ENCODE results near the gene RCBTB2. TPM values are rescaled to one million over a fixed set of nuclear protein-coding genes. Genes with fewer than 3 reads are reported as not detected.

The RCBTB2 gene
- total RNA-seq, 2 donors from 2014 or later, result 3.1 to 7.3 TPM

DNA sequence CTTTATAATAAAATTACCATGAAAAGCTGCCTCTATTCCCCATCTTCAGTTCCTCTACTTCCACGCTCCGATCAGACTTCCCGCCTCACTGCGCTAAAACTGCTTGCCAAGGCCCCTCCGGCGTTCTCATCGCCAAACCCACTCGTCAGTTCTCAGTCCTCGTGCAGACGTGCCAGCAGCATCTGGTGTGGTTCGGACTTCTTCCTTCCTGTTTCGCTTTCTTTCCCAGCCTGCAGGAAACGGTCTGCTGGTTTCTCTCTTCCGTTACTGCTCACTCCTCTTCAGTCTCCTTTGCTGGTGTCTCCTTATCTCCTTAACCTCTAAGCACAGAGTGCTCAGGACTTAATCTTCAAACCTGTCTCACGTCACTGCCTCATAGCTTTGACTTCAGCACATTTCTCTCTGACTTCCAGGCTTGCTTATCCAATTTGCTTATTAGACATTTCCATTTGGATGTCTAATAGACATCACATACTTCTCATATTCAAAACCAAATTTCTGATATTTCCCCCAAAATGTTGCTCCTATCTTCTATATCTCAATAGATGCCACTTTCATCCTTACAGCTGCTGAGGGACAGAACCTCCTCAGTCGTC lies 40.3 kb downstream of the RCBTB2 start:
- no peak overlapping the region for H3K4me3 ChIP-seq (ENCODE audit: low read length)
- peaks cover 8% of the 10 kb centered on the region for H3K9me3 ChIP-seq (ENCODE audit: control insufficient read depth, low read length)
- Mint-ChIP-seq H3K4me3 (no peak overlapping the region), H3K9me3 (peaks cover 3% of the 10 kb centered on the region), H3K4me1 (peaks cover 6% of the 10 kb centered on the region), H3K27ac (no peak overlapping the region), H3K27me3 (ENCODE audit: insufficient read depth) (no peaks in the 10 kb centered on the region), H3K36me3 (ENCODE audit: low read depth) (peaks cover 8% of the 10 kb centered on the region)
- no peaks in the 10 kb centered on the region for H3K27me3 ChIP-seq (ENCODE audit: control insufficient read depth, insufficient read depth, low read length, poor library complexity, severe bottlenecking)
- TF ChIP-seq, protein P1, sequence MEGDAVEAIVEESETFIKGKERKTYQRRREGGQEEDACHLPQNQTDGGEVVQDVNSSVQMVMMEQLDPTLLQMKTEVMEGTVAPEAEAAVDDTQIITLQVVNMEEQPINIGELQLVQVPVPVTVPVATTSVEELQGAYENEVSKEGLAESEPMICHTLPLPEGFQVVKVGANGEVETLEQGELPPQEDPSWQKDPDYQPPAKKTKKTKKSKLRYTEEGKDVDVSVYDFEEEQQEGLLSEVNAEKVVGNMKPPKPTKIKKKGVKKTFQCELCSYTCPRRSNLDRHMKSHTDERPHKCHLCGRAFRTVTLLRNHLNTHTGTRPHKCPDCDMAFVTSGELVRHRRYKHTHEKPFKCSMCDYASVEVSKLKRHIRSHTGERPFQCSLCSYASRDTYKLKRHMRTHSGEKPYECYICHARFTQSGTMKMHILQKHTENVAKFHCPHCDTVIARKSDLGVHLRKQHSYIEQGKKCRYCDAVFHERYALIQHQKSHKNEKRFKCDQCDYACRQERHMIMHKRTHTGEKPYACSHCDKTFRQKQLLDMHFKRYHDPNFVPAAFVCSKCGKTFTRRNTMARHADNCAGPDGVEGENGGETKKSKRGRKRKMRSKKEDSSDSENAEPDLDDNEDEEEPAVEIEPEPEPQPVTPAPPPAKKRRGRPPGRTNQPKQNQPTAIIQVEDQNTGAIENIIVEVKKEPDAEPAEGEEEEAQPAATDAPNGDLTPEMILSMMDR (conservative IDR thresholded peaks at IDR 0.05), result no peak
- no peaks in the 10 kb centered on the region for H3K4me1 ChIP-seq (ENCODE audit: control insufficient read depth, insufficient read depth, low read length)
- 93% methylated on average over 10 to 16 of the region's 16 CpGs for WGBS, 2 experiments (ENCODE audit: insufficient coverage in 1 of 2, insufficient read length in 1 of 2)
- no peaks in the 10 kb centered on the region for H3K36me3 ChIP-seq (ENCODE audit: control insufficient read depth, insufficient read depth, low read length)
- no peak overlapping the region for H3K9ac ChIP-seq (ENCODE audit: extremely low read depth, low read length, poor library complexity, severe bottlenecking)
- H3K27ac ChIP-seq (ENCODE audit: low read depth, low read length), result no peak overlapping the region
- DNase-seq, result no peak

DNA sequence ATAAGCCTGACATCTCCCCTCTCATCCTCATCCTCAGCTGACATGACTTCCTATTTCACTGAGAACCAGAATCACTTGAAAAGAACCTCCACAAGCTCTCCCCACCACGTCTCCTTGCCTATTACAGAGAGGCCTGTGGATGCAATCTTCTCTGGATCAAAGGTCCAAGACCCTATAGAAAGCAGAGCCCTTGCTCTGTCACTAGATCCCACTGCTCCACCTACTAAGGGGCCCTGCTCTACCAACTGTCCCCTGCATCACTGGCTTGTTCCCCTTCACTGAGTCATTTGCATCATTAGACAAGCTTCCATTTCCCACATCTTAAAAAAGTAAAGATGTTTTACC lies 40.8 kb downstream of the RCBTB2 start:
- Mint-ChIP-seq H3K27ac (no peak overlapping the region), H3K9me3 (peaks cover 6% of the 10 kb centered on the region), H3K36me3 (ENCODE audit: low read depth) (peaks cover 12% of the 10 kb centered on the region), H3K27me3 (ENCODE audit: insufficient read depth) (no peaks in the 10 kb centered on the region), H3K4me3 (no peak overlapping the region), H3K4me1 (peaks cover 3% of the 10 kb centered on the region)
- Histone ChIP-seq H3K4me1 (ENCODE audit: control insufficient read depth, insufficient read depth, low read length) (no peaks in the 10 kb centered on the region), H3K27ac (ENCODE audit: low read depth, low read length) (no peak overlapping the region), H3K36me3 (ENCODE audit: control insufficient read depth, insufficient read depth, low read length) (no peaks in the 10 kb centered on the region), H3K27me3 (ENCODE audit: control insufficient read depth, insufficient read depth, low read length, poor library complexity, severe bottlenecking) (no peaks in the 10 kb centered on the region), H3K9ac (ENCODE audit: extremely low read depth, low read length, poor library complexity, severe bottlenecking) (no peak overlapping the region), H3K4me3 (ENCODE audit: low read length) (no peak overlapping the region), H3K9me3 (ENCODE audit: control insufficient read depth, low read length) (peaks cover 8% of the 10 kb centered on the region)
- 87 to 100% methylated on average over 1 of the region's 1 CpG for WGBS, 2 experiments (ENCODE audit: insufficient coverage in 1 of 2, insufficient read length in 1 of 2)
- DNase-seq, result no peak
- TF ChIP-seq, protein P1 (conservative IDR thresholded peaks at IDR 0.05), result no peak

DNA sequence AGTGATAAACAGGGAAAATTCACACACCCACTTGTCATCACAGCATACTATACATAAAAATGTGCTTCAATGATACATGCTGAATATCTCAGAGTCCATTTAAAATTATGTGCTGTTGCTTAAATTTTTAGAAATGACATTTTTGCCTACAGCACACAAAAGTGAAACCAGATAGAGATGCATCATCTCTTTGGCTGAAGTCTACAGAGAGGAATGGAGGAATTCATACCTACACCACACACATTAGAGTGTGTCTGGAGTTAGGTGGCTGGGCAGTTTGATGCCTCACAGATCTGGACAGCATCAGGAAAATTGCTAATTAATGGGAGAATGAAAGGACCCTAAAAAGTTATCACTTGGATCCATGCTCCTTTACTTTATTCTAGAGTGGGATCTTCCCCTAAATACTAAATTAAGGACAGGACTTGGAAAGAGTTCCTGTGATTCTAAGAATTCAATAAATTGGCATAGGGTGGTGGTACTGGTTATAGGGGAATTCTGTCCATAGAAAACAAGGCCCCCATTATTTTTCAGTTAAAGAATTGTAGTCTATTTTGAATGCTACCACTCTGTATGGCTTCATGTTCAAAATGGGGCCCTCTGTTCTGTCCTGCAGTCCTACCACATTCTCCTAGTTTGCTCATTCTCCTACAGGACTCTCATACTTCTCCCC lies 41.3 kb downstream of the RCBTB2 start:
- H3K36me3 Mint-ChIP-seq (ENCODE audit: low read depth), result peaks cover 14% of the 10 kb centered on the region
- Histone ChIP-seq H3K9me3 (ENCODE audit: control insufficient read depth, low read length) (peaks cover 8% of the 10 kb centered on the region), H3K9ac (ENCODE audit: extremely low read depth, low read length, poor library complexity, severe bottlenecking) (no peak overlapping the region), H3K36me3 (ENCODE audit: control insufficient read depth, insufficient read depth, low read length) (no peaks in the 10 kb centered on the region), H3K4me1 (ENCODE audit: control insufficient read depth, insufficient read depth, low read length) (no peaks in the 10 kb centered on the region), H3K27me3 (ENCODE audit: control insufficient read depth, insufficient read depth, low read length, poor library complexity, severe bottlenecking) (no peaks in the 10 kb centered on the region), H3K4me3 (ENCODE audit: low read length) (no peak overlapping the region), H3K27ac (ENCODE audit: low read depth, low read length) (no peak overlapping the region)
- no peak overlapping the region for H3K27ac Mint-ChIP-seq
- H3K4me3 Mint-ChIP-seq, result no peak overlapping the region
- H3K9me3 Mint-ChIP-seq, result peaks cover 6% of the 10 kb centered on the region
- H3K4me1 Mint-ChIP-seq, result no peaks in the 10 kb centered on the region
- TF ChIP-seq, protein P1 (conservative IDR thresholded peaks at IDR 0.05), result no peak
- no peak for DNase-seq
- no peaks in the 10 kb centered on the region for H3K27me3 Mint-ChIP-seq (ENCODE audit: insufficient read depth)

All from endodermal cell (in vitro differentiated cells).